ENCODE data around the gene MICAL2.

DNA sequence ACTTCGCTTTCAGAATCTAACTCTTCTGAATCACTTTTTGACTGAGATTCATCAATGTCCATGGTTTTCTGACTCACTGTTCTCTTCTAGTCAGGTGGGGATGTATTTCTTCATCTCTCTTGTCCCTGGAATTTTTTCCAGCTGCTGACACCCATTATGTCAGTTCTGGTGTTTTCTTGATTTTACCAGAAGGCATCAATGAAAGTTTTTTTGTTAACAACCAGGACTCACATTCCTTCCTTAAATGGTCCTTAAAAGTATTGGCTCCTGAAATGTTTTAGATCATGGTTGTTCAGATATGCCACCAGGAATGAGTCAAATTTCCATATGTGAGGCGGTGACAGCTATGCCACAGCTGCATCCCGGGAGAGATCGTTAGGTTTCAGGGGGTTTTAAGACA is 12.9 kb downstream of the MICAL2 start:
- TF ChIP-seq, protein P1, sequence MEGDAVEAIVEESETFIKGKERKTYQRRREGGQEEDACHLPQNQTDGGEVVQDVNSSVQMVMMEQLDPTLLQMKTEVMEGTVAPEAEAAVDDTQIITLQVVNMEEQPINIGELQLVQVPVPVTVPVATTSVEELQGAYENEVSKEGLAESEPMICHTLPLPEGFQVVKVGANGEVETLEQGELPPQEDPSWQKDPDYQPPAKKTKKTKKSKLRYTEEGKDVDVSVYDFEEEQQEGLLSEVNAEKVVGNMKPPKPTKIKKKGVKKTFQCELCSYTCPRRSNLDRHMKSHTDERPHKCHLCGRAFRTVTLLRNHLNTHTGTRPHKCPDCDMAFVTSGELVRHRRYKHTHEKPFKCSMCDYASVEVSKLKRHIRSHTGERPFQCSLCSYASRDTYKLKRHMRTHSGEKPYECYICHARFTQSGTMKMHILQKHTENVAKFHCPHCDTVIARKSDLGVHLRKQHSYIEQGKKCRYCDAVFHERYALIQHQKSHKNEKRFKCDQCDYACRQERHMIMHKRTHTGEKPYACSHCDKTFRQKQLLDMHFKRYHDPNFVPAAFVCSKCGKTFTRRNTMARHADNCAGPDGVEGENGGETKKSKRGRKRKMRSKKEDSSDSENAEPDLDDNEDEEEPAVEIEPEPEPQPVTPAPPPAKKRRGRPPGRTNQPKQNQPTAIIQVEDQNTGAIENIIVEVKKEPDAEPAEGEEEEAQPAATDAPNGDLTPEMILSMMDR (IDR thresholded peaks at IDR 0.05), result no peak
- TF ChIP-seq EZH2 (IDR thresholded peaks at IDR 0.05; ENCODE audit: borderline replicate concordance, insufficient read depth, low read depth, low read length, poor library complexity, severe bottlenecking), result no peak

Data from B cell (primary cell).